Measurements from ENCODE around the gene ZNF579.
"Not testable (repeated sequence)": the region's sequence is repeated elsewhere in the genome, so short reads cannot be mapped to it uniquely, and the experiment has no call there.

The ZNF579 gene

GRCh38 chr19:55539090-55539984, 41.3 kb downstream of the ZNF579 start:
- DNase-seq = no peak

GRCh38 chr19:55538132-55538531, 42.5 kb downstream of the ZNF579 start:
- DNase-seq = no peak

- DNase-seq = no peak
These were observed 42.9 kb downstream of the ZNF579 start for GRCh38 chr19:55537741-55538111.

GRCh38 chr19:55536951-55537740, 43.5 kb downstream of the ZNF579 start, which contains the start of gene SBK2:
Gene SBK2 (minus strand): TSS chr19:55537133. CDS start chr19:55536294, 839 bp downstream.
- DNase-seq = no peak

GRCh38 chr19:55536366-55536765, 44.3 kb downstream of the ZNF579 start:
- DNase-seq = no peak

- DNase-seq = no peak
These were observed 44.7 kb downstream of the ZNF579 start for GRCh38 chr19:55535965-55536350.

GRCh38 chr19:55535173-55535964, 45.3 kb downstream of the ZNF579 start:
- no peak for DNase-seq

GRCh38 chr19:55534280-55534679, 46.4 kb downstream of the ZNF579 start:
- DNase-seq = not testable (repeated sequence)

GRCh38 chr19:55530996-55531395, 49.7 kb downstream of the ZNF579 start:
- no peak for DNase-seq

- DNase-seq = no peak
These were observed 50.9 kb downstream of the ZNF579 start for GRCh38 chr19:55529636-55530234.

- DNase-seq = no peak
These were observed 52.4 kb downstream of the ZNF579 start for GRCh38 chr19:55528030-55528803.

GRCh38 chr19:55527197-55528029, 53.2 kb downstream of the ZNF579 start:
- no peak for DNase-seq
